Peyer's patch (tissue), 4 donors: ENCODE results near the gene QSER1.

Experiments
- CTCF ChIP-seq, 6 experiments: fragments of 450-650 bp in 4 of 6; fragments of 200-600 bp in 2 of 6; sonication (generic) in 1 of 6; IDR thresholded peaks; one replicate each; pipeline ENCODE4 v1.5.1; 2017 to 2019; ENCODE audit warnings: antibody characterized with exemption in 6 of 6, mild to moderate bottlenecking in 3 of 6, moderate library complexity in 1 of 6
- POLR2A ChIP-seq, 2 donors: fragments of 450-650 bp; IDR thresholded peaks; one replicate each; pipeline ENCODE4 v1.5.1; 2017; ENCODE audit warnings: antibody characterized with exemption in 2 of 2, mild to moderate bottlenecking in 2 of 2, moderate library complexity in 2 of 2

GRCh38 chr11:32918427-32918826 is 25.8 kb downstream of the QSER1 start:
- TF ChIP-seq CTCF (IDR thresholded peaks at IDR 0.05) (no peak), POLR2A (IDR thresholded peaks at IDR 0.05) (no peak)
